HCT116 (cell line): ENCODE data around the gene TTC33.

Experiments used
- POLR2AphosphoS5 ChIP-seq: IDR thresholded peaks from 2 replicates; pipeline ENCODE4 v1.6.1; 2011; ENCODE audit warnings: mild to moderate bottlenecking, low read depth, low read length, moderate library complexity
- ZNF274 ChIP-seq: fragments of 200-500 bp; sonication (Bioruptor generic); IDR thresholded peaks from 2 replicates; pipeline ENCODE4 v1.6.1; 2014; ENCODE audit warnings: mild to moderate bottlenecking, low read depth, low read length, inconsistent platforms

GRCh38 chr5:40631236-40631635 is 124.5 kb downstream of the TTC33 start:
- TF ChIP-seq POLR2AphosphoS5 (no peak), ZNF274 (no peak)
